Left hindlimb (tissue), 1 donor: Measurements from ENCODE around the gene SYP.
"Not testable (repeated sequence)": the region's sequence is repeated elsewhere in the genome, so short reads cannot be mapped to it uniquely, and the experiment has no call there.

Source experiments
- DNase-seq: peaks from one replicate; pipeline ENCODE4 v3.0.0-alpha.2; 2018

The SYP gene

DNA sequence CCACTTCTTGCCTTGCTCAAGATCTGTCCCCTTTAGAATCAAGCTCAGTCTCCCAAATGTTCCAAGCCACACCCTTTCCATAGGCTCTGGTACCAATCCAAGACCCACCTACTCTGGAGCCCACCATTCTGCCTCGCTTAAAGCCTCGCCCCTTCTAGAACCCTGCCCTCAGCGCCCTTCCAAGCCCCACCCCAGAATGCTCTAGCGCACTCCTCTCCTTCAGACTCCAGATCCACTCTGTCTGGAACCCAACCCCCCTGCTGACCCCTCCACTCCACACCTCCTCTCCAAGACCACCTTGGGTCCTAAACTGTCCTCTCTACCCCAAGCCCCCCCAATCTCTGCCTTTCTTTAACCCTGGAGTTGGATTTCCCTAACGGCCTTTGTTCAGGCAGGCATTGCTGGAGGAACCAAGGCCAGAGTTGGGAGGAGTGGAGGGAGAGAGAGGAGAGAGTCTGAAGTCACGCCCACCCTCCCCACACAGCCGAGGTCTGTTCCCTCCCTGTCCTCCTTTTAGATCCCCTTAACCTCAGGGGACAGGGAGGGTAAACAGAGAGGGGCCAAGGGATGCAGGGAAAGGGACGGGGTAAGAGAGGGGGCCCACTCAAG lies 11.4 kb downstream of the SYP start:
- DNase-seq = no peak

DNA sequence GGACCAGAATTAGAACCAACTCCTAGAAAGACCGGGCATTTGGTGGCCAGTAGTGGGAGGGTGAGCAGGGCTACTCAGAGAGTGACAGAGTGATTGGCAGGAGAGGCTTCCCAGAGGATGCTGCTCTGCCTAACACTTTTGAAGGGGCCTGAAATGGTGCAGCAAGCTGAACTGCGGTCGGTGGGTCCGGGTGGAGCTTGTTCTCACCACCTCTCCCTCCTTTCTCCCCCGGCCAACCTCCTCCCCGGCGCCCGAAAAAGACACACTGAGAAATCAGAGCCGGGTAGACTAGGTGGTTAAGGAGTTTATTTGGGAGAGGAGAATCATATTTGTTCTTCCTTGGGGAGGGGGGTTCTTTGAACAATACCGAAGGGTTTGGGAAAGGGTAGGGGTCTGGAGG lies 12.5 kb downstream of the SYP start:
- DNase-seq = no peak

DNA sequence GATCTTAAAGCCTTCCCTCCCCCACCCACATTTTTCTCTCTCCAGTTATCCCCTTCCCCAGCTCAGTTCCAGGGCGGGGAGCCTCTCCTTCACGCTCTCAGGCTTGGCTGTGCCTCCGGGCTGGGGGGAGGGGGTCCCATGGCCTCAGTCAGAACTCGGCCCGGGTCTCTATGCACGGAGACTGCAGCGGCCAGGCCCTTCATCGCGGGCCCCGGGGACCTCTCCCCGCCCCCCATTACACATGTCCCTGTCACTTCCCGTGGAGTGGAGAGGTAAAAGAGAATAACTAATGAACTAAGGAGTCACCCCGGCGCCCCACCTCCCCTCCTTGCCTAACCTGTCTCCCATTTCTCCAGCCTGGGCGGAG lies 13.0 kb downstream of the SYP start:
- no peak for DNase-seq

DNA sequence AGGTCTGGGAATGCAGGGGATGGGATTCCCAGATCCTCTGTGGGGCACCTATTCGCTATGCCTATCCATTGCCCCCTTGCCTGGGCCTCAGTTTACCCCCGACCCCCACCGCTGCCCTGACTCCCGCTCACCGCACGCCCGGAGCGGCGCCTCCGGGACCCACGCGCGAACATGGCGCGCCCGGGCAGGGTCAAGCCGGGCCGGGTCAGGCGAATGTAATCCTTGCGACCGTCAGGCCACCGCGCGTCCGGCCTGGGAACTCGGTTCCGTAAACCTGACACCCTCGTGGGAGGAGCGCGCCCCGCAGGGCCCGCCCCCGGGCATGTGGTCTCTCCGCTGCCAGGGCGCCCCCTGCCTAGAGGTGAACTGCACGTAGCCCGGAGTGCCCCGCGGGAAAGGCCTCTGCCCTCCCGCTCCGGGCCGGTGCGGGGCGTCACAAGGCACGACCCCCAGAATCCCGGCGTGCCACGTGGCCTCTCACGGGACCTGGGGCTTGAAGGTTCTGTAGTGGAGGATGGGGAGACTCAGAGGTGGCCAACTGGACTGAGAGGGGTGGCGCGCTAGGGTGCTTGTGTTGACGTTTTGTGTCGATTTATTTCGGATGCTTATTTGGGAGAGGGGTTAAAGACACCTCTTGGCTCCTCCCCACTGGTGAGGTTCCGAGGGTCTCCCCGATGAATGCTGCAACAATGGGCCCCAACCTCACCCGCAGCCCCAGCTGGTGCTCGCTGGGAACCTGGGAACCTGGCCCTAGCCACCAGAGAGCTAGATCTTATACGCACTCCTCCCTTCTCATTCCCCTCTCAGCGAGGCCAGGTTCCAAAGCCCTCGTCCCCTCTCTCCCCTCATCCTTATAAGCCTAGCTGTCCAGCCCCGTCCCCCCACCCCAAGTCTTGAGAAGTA lies 13.6 kb downstream of the SYP start, which contains the start of gene PRICKLE3:
TSS of gene PRICKLE3 (minus strand) at position 249 of the 903 bp plus-strand sequence. CDS start at position 173, 76 bp downstream.
- peak; percentile 76 for DNase-seq

DNA sequence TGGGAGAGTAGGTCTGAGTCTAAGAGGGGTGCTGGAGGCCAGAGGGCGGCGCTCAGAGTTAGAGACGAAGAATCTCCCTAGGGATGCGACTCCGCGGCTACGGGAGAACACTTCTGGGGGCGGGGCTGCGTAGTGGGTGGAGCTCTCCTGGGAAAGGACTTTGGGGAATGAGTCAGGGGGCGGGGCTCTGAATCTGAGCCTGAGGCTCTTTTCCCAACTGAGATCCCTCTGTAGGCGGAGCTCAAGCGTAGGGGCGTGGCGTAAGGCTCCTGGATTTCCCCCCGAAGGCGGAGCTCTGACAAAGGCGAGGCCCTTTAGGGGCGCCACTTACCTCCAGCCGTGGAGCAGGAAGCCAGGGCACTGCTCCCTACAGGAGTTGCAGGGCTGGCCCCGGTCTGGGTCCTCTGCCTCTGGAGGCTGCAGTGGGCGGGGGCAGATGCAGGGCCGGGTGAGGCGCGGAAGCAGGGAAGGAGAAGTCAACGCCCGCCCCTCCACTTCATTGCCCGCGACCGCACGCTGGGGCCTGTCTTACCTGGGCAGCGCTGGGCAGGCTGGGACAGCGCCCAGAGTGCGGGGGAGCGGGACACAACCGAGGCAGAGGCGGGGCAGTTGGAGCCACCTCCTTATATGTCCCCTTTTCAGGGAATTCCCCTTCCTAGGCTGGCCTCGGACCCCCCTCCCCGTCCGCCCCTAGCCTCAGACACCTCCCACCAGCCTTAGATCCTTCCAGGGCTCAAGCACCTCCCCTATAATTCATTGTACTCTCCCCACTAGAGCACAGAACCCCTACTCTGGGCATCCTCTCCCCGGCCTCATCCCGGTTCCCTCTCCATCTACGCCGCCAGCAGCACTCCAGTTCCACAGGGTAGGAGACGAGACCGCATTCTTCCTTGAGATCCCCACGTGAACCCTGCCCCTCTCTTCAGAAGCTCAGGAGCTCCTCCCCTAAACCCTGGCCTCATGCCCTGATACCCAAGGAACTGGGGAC lies 15.4 kb downstream of the SYP start:
- DNase-seq = peak; percentile 80

DNA sequence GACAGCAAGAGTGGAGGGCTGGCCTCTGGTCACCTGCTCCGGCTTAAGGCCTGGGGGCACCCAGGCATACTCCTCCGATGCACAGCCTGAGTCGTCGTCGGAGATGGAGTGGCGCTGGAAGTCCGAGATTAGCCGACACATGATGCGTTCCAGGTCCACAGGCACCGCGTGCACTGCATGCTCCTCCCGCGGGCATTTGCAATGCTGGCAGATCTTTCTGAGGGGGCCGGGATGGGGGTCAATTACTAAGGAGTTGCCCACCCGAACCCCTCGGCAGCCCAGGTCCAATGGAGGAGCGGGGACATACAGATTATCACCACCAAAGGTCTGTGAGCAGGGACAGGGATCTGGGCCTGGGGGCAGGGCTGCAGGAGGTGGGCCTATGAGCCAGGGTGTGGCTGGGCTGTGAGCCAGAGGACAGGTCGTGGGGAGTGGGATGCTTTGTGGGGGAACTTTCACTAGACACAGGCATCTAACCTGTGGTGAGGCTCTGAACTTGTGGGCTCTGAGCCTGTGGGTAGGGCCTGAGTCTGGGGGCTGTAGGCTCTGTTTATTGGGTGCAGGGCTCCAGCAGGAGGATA lies 16.2 kb downstream of the SYP start:
- no peak for DNase-seq

DNA sequence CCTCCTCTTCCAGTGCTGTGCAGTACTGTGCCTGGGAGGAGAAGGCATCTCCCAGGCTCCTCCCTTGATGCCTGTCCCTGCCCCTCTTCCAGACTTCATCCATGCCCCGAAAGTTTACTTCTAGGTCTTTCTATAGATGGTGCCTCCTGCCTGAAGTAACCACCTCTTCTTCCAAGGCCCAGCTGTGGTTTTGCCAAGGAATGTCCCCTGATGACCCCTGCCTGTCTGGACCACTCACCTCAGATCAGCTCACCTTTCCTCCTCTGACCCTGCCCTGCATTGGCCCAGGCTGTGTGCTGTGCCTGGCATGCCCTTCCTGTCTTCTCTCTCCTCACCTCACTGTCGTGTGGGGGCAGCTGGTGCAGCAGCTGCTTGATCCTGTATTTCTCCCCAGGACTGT lies 20.6 kb downstream of the SYP start:
- DNase-seq = no peak

GRCh38 chrX:49178537-49178936 lies 21.5 kb downstream of the SYP start:
- no peak for DNase-seq

DNA sequence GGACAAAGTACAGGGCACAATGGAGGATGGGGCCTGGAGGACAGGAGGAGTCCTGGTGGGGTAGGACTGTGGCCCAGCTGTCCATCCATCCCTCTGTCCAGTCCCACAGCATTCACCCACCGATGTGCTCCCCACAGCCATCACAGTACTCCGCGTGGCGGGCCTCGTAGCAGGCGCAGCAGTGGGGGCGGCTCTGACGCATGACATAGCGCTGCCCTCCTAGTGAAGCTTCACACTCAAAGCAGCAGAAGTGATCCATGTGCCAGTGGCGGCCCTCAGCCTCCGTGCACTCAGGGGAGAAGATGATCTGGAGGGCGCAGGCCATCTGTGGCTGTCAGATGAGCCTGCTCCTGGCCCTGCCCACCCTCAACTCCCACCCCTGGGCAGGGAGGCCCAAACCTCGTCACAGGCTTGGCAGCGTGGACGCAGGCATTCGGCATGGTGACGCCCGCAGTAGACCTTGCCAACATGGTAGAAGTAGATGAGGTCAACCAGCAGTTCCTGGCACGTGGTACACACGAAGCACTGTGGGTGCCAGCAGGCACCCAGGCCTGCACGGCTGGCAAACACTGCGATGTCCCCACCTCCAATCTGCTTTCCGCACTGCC lies 22.0 kb downstream of the SYP start:
- no peak for DNase-seq

GRCh38 chrX:49177338-49177833 lies 22.6 kb downstream of the SYP start:
- no peak for DNase-seq

DNA sequence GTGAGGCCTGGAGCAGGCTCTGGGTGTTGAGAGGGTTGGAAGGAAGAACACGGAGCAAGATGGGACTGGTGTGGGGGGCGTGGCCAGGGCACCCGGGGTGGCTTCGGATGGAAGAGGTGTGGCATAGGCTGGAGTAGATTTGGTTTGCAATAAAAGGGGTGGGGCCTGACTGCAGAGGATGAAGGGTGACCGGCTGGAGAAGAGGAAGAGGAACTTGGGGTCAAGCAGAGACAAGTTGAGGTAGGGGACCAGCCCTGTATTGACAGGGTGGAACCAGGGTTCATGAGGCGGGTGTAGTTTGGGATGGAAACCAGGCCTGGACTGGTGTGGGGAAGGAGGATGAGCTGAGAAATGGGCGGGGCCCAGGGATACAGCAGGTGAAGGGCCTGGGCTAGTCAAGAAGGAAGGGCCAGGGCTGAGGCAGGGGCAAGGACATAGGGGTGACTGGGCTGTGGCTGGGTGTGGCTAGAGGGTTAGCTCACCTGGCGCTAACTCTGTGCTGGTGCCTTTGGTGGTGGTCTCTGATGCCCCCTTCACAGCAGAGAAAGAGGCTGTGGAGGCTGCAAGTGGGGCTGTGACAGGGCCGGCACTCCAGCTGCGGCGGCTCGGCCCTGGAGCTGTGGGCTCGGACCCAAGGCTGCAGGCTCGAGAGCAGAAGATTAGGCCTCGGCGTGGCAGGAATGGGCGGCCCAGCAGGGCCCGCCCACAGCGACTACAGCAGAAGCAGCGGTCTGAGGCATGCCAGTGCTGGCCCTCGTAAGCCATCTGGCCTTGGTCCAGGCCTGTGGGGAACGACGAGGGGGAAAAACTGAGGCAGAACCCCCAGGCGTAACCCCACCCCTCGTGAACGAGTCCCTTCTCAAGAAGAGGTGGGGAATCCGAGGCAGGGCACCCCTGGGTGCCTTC lies 23.3 kb downstream of the SYP start:
- DNase-seq = no peak

- DNase-seq = no peak
Measured at GRCh38 chrX:49175435-49176274, 24.3 kb downstream of the SYP start.

DNA sequence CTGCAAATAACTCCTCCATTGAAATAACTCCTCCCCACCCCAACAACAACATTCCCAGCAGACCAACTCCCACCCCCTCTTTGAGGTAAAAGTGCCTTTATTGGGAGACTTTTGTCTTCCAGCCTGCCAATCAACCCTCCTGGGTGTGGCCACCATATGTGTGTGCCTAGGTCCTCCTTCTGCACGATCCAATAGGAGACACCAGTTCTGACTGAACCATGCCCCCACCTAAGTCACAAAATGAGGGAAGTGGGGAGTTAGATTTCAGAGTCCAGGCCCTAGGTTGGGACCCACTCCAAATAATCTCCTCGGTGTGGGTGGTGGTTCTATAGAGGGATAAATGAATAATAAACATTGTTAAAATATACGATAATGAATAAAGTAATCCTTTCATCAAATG lies 25.3 kb downstream of the SYP start:
- DNase-seq = no peak

DNA sequence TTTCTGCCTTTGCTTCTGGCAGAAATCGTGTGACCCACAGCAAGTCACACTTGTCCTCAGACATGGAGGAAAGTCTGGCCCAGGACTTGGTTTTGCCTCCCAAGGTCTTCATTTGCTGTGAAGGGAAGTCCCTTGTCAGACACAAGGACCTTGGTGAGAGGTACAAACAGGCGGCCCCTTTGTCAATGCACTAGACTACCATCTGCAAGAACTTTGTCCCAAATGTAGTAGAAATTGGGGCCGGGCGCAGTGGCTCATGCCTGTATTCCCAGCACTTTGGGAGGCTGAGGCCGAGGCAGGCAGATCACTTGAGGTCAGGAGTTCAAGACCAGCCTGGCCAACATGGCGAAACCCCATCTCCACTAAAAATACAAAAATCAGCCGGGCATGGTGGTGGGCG lies 26.4 kb downstream of the SYP start:
- DNase-seq = not testable (repeated sequence)

DNA sequence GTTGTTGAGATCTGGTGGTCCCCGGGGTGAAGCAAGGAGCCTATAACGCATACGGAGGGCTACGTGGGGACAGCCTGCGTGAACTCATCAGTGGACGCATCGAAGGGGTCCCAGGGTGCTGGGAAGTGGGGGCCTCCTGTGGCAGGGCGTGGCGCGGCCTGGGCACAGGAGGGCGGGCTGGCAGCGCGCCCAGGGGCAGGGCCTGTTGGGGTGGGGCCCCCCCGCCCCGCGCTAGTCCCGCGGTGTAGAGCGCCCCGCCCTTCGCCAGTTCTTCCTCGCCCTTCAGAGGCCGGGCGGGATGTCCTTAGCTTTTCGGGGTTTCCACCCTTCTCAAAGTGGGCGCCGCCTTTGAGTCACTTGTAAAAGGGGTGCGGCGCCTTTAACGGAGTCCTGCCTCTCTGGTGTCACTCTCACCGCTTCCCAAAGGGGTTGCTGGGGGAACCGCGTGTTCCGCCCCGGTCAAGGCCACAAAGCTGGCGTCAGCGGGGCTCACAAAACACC lies 27.7 kb downstream of the SYP start:
- peak; percentile 55 for DNase-seq

DNA sequence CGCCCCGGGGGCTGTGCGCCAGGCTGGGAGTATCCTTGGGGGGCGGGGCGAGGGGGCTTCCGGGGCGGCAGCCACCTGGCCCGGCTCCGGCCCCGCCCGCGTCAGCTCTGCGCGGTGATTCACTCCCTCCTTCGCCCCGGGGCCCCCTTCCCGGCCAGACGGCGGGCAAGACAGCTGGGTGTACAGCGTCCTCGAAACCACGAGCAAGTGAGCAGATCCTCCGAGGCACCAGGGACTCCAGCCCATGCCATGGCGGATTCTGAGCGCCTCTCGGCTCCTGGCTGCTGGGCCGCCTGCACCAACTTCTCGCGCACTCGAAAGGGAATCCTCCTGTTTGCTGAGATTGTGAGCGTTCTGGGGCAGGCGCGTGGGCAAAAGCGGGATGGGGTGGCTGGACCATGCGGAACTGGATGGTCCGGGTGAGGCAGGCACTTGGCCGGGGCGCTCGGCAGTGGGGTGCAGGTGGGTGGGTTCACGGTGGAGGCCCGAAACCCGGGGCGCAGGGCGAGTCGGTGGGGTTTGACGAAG lies 28.2 kb downstream of the SYP start, which contains the start of gene PLP2:
TSS of gene PLP2 (plus strand) at position 147 of the 528 bp plus-strand sequence. CDS start at position 250, 103 bp downstream.
- DNase-seq = no peak

GRCh38 chrX:49167740-49168108 lies 32.3 kb downstream of the SYP start:
- no peak for DNase-seq

GRCh38 chrX:49166914-49167739 lies 32.9 kb downstream of the SYP start:
- peak; percentile 82 for DNase-seq
